PC-3 (cell line): ENCODE results near the gene CMTM4. TPM values are rescaled to one million over a fixed set of nuclear protein-coding genes. Genes with fewer than 3 reads are reported as not detected.

Experiments
- ATAC-seq: fragments of 200-7000 bp; cut with Tn5 transposase; 2 replicates; pipeline ENCODE4 v1.9.1; 2020; ENCODE audit warnings: mild to moderate bottlenecking, moderate library complexity
- BruUV-seq: library from RNA; stranded (reverse); fragments of 400-500 nt; replicated peaks from 2 replicates; lab custom pipeline; 2021; lab: Mats Ljungman, UMichigan
- CTCF ChIA-PET: fragments of 300-600 bp; sonication (Branson Sonifier 250); formaldehyde crosslinking; loops from one replicate; lab custom pipeline; 2022; ENCODE audit warnings: antibody characterized with exemption; lab: Charles Lee
- POLR2A ChIA-PET: fragments of 300-600 bp; sonication (Branson Sonifier 250); formaldehyde crosslinking; loops from one replicate; lab custom pipeline; 2022; ENCODE audit warnings: antibody characterized with exemption; ENCODE audit not compliant: unreplicated experiment; lab: Charles Lee
- DNase-seq: peaks from one replicate; pipeline ENCODE4 v3.0.0-alpha.2; 2015
- H2AFZ ChIP-seq: fragments of 300-600 bp; sonication (generic); 2 replicates; pipeline ENCODE4 v1.6.0; 2016; ENCODE audit warnings: antibody characterized with exemption, low read length
- H3F3A ChIP-seq: fragments of 300-600 bp; sonication (generic); one replicate; pipeline ENCODE4 v1.6.0; 2017; ENCODE audit warnings: antibody characterized with exemption, low read length, control low read depth, mild to moderate bottlenecking; ENCODE audit not compliant: unreplicated experiment
- H3K27ac ChIP-seq: fragments of 300-600 bp; sonication (generic); 2 replicates; pipeline ENCODE4 v1.5.1; 2016; ENCODE audit warnings: mild to moderate bottlenecking, low read length
- H3K27me3 ChIP-seq: fragments of 300-600 bp; sonication (generic); 2 replicates; pipeline ENCODE4 v1.6.1; 2016; ENCODE audit warnings: low read length, mixed read lengths
- H3K36me3 ChIP-seq: fragments of 300-600 bp; sonication (generic); 2 replicates; pipeline ENCODE4 v1.6.1; 2016; ENCODE audit warnings: low read depth, mixed run types, low read length, mixed read lengths
- H3K4me1 ChIP-seq: fragments of 300-600 bp; sonication (generic); 2 replicates; pipeline ENCODE4 v1.5.1; 2016; ENCODE audit warnings: low read length; ENCODE audit not compliant: insufficient read depth
- H3K4me2 ChIP-seq: fragments of 300-600 bp; sonication (generic); 2 replicates; pipeline ENCODE4 v1.6.0; 2016; ENCODE audit warnings: low read length
- H3K4me3 ChIP-seq: fragments of 300-600 bp; sonication (generic); 2 replicates; pipeline ENCODE4 v1.5.1; 2016; ENCODE audit warnings: mild to moderate bottlenecking, low read length, mixed read lengths
- H3K79me2 ChIP-seq: fragments of 300-600 bp; sonication (generic); 2 replicates; pipeline ENCODE4 v1.6.1; 2017; ENCODE audit warnings: low read length, mixed read lengths
- H3K9ac ChIP-seq: fragments of 300-600 bp; sonication (generic); 2 replicates; pipeline ENCODE4 v1.6.0; 2016; ENCODE audit warnings: mild to moderate bottlenecking, low read length
- H3K9me2 ChIP-seq: fragments of 300-600 bp; sonication (generic); replicated peaks from 2 replicates; pipeline ENCODE4 v1.6.1; 2016; ENCODE audit warnings: mixed run types, low read length, mixed read lengths
- H3K9me3 ChIP-seq: fragments of 300-600 bp; sonication (generic); 2 replicates; pipeline ENCODE4 v1.6.1; 2016; ENCODE audit warnings: low read length, mixed read lengths
- H4K20me1 ChIP-seq: fragments of 300-600 bp; sonication (generic); 2 replicates; pipeline ENCODE4 v1.6.1; 2016; ENCODE audit warnings: low read length, mixed read lengths
- EZH2 ChIP-seq: fragments of 300-600 bp; sonication (generic); IDR thresholded peaks from one replicate; pipeline ENCODE4 v1.6.1; 2017; ENCODE audit warnings: antibody characterized with exemption, mild to moderate bottlenecking, low read length; ENCODE audit not compliant: unreplicated experiment
- EZH2phosphoT487 ChIP-seq: fragments of 300-600 bp; sonication (generic); IDR thresholded peaks from 2 replicates; pipeline ENCODE4 v1.6.1; 2018; ENCODE audit warnings: mild to moderate bottlenecking, antibody characterized with exemption, low read length, borderline replicate concordance
- intact Hi-C: fragments of 100-400 bp; cut with micrococcal nuclease; formaldehyde crosslinking; loops from 2 replicates; pipeline ENCODE4 v1.9.0; 2023
- total RNA-seq: library from RNA; depleted of rRNA; stranded (reverse); fragments of >200 nt; gene quantifications from 2 replicates; pipeline ENCODE4 v1.2.3, GENCODE V29; 2014
- TF ChIP-seq, protein P1 (sequence below): fragments of 300-600 bp; sonication (generic); conservative IDR thresholded peaks from 2 replicates; pipeline ENCODE4 v1.5.1; 2017; ENCODE audit warnings: antibody characterized with exemption, low read depth, mild to moderate bottlenecking, low read length

CMTM4 gene
- total RNA-seq, 1 experiment from 2014 or later = 16.9 TPM

- H3K4me1 ChIP-seq = peaks cover 8% of the 10 kb centered on the region; the same call in 1 of the 2 replicates
- H4K20me1 ChIP-seq = no peaks in the 10 kb centered on the region; the same call in 1 of the 2 replicates
- no peaks in the 10 kb centered on the region for H3K27me3 ChIP-seq
- intact Hi-C loops = no loop called here
- H3K27ac ChIP-seq = no peak overlapping the region
- no peak overlapping the region for H3K4me2 ChIP-seq
- H3K9me2 ChIP-seq = no peaks in the 10 kb centered on the region
- no peak for TF ChIP-seq EZH2phosphoT487
- TF ChIP-seq EZH2 = no peak
- TF ChIP-seq, protein P1, sequence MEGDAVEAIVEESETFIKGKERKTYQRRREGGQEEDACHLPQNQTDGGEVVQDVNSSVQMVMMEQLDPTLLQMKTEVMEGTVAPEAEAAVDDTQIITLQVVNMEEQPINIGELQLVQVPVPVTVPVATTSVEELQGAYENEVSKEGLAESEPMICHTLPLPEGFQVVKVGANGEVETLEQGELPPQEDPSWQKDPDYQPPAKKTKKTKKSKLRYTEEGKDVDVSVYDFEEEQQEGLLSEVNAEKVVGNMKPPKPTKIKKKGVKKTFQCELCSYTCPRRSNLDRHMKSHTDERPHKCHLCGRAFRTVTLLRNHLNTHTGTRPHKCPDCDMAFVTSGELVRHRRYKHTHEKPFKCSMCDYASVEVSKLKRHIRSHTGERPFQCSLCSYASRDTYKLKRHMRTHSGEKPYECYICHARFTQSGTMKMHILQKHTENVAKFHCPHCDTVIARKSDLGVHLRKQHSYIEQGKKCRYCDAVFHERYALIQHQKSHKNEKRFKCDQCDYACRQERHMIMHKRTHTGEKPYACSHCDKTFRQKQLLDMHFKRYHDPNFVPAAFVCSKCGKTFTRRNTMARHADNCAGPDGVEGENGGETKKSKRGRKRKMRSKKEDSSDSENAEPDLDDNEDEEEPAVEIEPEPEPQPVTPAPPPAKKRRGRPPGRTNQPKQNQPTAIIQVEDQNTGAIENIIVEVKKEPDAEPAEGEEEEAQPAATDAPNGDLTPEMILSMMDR = no peak
- ATAC-seq (peak; percentile 70), DNase-seq (no peak)
- no peak overlapping the region for H2AFZ ChIP-seq
- no peaks in the 10 kb centered on the region for H3K9me3 ChIP-seq
- H3K4me3 ChIP-seq = no peak overlapping the region
- BruUV-seq = no TSS peak
- H3K79me2 ChIP-seq = no peaks in the 10 kb centered on the region
- no peak overlapping the region for H3K9ac ChIP-seq
- POLR2A ChIA-PET = no interaction called here
- peaks cover 25% of the 10 kb centered on the region for H3K36me3 ChIP-seq
- CTCF ChIA-PET = no interaction called here
- H3F3A ChIP-seq = no peaks in the 10 kb centered on the region
Observed at GRCh38 chr16:66720766-66721165, 24.2 kb upstream of the CMTM4 start.

DNA sequence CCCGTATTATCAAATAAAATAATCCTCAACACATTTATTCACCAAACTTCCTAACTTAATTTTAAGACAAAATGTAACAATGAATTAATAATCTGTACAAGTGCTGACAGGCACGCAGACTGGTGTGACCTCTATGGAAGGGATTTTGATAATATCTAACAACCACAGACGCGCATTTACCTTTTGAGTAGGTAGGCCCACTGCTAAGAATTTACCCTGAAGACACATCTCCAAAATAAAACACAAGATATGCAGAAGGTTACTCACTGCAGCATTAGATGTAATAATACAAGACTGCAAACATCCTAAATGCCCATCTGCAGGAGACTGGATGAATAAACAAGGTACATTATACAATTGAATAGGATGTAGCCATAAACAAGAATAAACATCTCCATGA is 22.7 kb upstream of the CMTM4 start:
- Histone ChIP-seq H2AFZ (no peak overlapping the region), H4K20me1 (no peaks in the 10 kb centered on the region; the same call in 1 of the 2 replicates), H3K79me2 (no peaks in the 10 kb centered on the region), H3K9ac (no peak overlapping the region), H3K4me3 (no peak overlapping the region), H3K4me1 (peaks cover 8% of the 10 kb centered on the region; the same call in 1 of the 2 replicates), H3K9me3 (no peaks in the 10 kb centered on the region), H3K36me3 (peaks cover 18% of the 10 kb centered on the region), H3F3A (no peaks in the 10 kb centered on the region), H3K9me2 (no peaks in the 10 kb centered on the region), H3K4me2 (no peak overlapping the region), H3K27ac (no peak overlapping the region), H3K27me3 (no peaks in the 10 kb centered on the region)
- DNase-seq (no peak), ATAC-seq (no peak)
- intact Hi-C loops = no loop called here
- CTCF ChIA-PET = no interaction called here
- no peak for TF ChIP-seq EZH2
- TF ChIP-seq, protein P1 = no peak
- no peak for TF ChIP-seq EZH2phosphoT487
- no TSS peak for BruUV-seq
- POLR2A ChIA-PET = no interaction called here

DNA sequence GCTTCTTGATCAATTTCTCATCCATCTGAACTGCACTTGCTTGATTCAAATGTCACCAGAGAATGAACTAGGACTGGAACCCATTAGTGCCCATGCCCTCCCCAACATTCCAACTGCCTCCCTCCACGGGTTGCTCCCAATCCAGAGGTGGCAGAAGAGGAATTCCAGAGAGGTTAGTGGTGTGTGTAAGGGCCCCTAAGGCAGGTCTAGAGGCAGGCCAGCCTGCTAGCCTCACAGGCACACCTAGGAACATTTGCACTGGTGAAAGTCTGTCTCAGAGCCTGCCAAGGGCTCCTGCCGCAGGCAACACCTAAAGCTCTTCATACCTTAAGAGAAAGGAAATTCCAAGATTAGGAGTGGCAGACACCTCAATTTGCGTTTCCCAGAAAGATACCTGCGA is 21.2 kb upstream of the CMTM4 start:
- Histone ChIP-seq H3K9me2 (no peaks in the 10 kb centered on the region), H3K4me3 (no peak overlapping the region), H4K20me1 (no peaks in the 10 kb centered on the region; the same call in 1 of the 2 replicates), H3K4me1 (peaks cover 8% of the 10 kb centered on the region; the same call in 1 of the 2 replicates), H3K27ac (no peak overlapping the region), H3K79me2 (no peaks in the 10 kb centered on the region), H3K9me3 (no peaks in the 10 kb centered on the region), H2AFZ (no peak overlapping the region), H3K27me3 (no peaks in the 10 kb centered on the region), H3K4me2 (no peak overlapping the region), H3K9ac (no peak overlapping the region), H3K36me3 (peaks cover 5% of the 10 kb centered on the region; the same call in 1 of the 2 replicates), H3F3A (no peaks in the 10 kb centered on the region)
- CTCF ChIA-PET = no interaction called here
- no peak for DNase-seq
- POLR2A ChIA-PET = no interaction called here
- TF ChIP-seq EZH2phosphoT487 = no peak
- TF ChIP-seq, protein P1 = no peak
- no peak for TF ChIP-seq EZH2
- no TSS peak for BruUV-seq
- intact Hi-C loops = no loop called here
- ATAC-seq = peak; percentile 21; the same call in 1 of the 2 replicates
